ENCODE results near the gene ALK.

DNA sequence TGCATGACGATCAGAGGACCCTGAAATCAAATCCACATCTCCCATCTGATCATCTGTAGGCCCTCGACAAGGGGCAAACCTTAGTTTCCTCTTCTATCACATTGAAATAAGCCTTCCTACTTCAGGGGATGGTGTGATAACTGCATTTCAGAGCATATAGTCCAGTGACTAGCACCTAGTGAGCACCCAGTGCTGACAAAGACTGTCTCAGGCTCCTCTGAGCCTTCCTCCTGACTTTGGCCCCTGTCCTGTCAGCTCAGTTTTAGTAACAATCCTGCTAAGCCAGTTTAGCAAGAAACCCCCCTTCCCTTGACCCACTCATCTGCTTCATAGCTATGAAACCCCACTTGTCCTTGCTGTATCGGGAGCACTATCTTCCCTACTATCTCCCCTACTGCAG is 304.0 kb downstream of the ALK start:
- TF ChIP-seq BACH1 (IDR thresholded peaks at IDR 0.05; ENCODE audit: borderline replicate concordance) (no peak), JUNB (IDR thresholded peaks at IDR 0.05) (no peak), POLR2A (IDR thresholded peaks at IDR 0.05; ENCODE audit: low read depth, low read length) (no peak), ZZZ3 (IDR thresholded peaks at IDR 0.05; ENCODE audit: control insufficient read depth, insufficient read length, low read depth) (no peak), EP300 (IDR thresholded peaks at IDR 0.05; ENCODE audit: borderline replicate concordance in 1 of 2, control insufficient read depth in 1 of 2, low read depth in 2 of 2, low read length in 2 of 2) (no peak), CREB1 (IDR thresholded peaks at IDR 0.05; ENCODE audit: low read depth) (no peak), CBX3 (IDR thresholded peaks at IDR 0.05; ENCODE audit: borderline replicate concordance, low read depth) (no peak)
- TF ChIP-seq, protein P1, sequence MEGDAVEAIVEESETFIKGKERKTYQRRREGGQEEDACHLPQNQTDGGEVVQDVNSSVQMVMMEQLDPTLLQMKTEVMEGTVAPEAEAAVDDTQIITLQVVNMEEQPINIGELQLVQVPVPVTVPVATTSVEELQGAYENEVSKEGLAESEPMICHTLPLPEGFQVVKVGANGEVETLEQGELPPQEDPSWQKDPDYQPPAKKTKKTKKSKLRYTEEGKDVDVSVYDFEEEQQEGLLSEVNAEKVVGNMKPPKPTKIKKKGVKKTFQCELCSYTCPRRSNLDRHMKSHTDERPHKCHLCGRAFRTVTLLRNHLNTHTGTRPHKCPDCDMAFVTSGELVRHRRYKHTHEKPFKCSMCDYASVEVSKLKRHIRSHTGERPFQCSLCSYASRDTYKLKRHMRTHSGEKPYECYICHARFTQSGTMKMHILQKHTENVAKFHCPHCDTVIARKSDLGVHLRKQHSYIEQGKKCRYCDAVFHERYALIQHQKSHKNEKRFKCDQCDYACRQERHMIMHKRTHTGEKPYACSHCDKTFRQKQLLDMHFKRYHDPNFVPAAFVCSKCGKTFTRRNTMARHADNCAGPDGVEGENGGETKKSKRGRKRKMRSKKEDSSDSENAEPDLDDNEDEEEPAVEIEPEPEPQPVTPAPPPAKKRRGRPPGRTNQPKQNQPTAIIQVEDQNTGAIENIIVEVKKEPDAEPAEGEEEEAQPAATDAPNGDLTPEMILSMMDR (IDR thresholded peaks at IDR 0.05 in 2 of 3, conservative IDR thresholded peaks at IDR 0.05 in 1 of 3; ENCODE audit: control insufficient read depth in 2 of 3, extremely low read depth in 1 of 3, insufficient read depth in 1 of 3, low read depth in 3 of 3, low read length in 3 of 3) = no peak
- TF ChIP-seq, protein P2, sequence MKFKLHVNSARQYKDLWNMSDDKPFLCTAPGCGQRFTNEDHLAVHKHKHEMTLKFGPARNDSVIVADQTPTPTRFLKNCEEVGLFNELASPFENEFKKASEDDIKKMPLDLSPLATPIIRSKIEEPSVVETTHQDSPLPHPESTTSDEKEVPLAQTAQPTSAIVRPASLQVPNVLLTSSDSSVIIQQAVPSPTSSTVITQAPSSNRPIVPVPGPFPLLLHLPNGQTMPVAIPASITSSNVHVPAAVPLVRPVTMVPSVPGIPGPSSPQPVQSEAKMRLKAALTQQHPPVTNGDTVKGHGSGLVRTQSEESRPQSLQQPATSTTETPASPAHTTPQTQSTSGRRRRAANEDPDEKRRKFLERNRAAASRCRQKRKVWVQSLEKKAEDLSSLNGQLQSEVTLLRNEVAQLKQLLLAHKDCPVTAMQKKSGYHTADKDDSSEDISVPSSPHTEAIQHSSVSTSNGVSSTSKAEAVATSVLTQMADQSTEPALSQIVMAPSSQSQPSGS (IDR thresholded peaks at IDR 0.05; ENCODE audit: low read length) = no peak

All from GM12878 (cell line).